GM06990 (cell line): ENCODE data around the gene FBN2.

Experiments
- DNase-seq: peaks from one replicate; pipeline ENCODE4 v3.0.0-alpha.2; 2011; ENCODE audit not compliant: insufficient read length; ENCODE audit errors: extremely low read depth
- H3K27me3 ChIP-seq: replicated peaks from 2 replicates; pipeline ENCODE4 v1.6.0; 2011; ENCODE audit warnings: low read length; ENCODE audit not compliant: control insufficient read depth, insufficient read depth
- H3K36me3 ChIP-seq: 2 replicates; pipeline ENCODE4 v1.5.1; 2011; ENCODE audit warnings: low read length; ENCODE audit not compliant: control insufficient read depth, insufficient read depth
- H3K4me3 ChIP-seq: replicated peaks from 2 replicates; pipeline ENCODE4 v1.5.1; 2011; ENCODE audit warnings: low read depth, mild to moderate bottlenecking, control low read depth, low read length
- CTCF ChIP-seq: IDR thresholded peaks from 2 replicates; pipeline ENCODE4 v1.5.1; 2011; ENCODE audit warnings: low read length, control low read depth, mild to moderate bottlenecking, inconsistent platforms; ENCODE audit not compliant: insufficient read depth, poor library complexity, severe bottlenecking

FBN2 gene

GRCh38 chr5:128271859-128272464 is 266.1 kb downstream of the FBN2 start:
- Histone ChIP-seq H3K36me3 (no peaks in the 10 kb centered on the region; the same call in 1 of the 2 replicates), H3K4me3 (no peak overlapping the region), H3K27me3 (no peaks in the 10 kb centered on the region)
- no peak for DNase-seq
- no peak for TF ChIP-seq CTCF

- no peak for DNase-seq
- Histone ChIP-seq H3K4me3 (no peak overlapping the region), H3K27me3 (no peaks in the 10 kb centered on the region), H3K36me3 (no peaks in the 10 kb centered on the region)
- TF ChIP-seq CTCF: no peak
These were observed 267.0 kb downstream of the FBN2 start for GRCh38 chr5:128271071-128271470.

GRCh38 chr5:128264564-128265360 is 273.3 kb downstream of the FBN2 start:
- no peaks in the 10 kb centered on the region for H3K27me3 ChIP-seq
- no peak for TF ChIP-seq CTCF
- no peaks in the 10 kb centered on the region for H3K36me3 ChIP-seq
- H3K4me3 ChIP-seq: no peak overlapping the region
- DNase-seq: no peak

GRCh38 chr5:128263357-128263756 is 274.7 kb downstream of the FBN2 start:
- Histone ChIP-seq H3K27me3 (no peaks in the 10 kb centered on the region), H3K4me3 (no peak overlapping the region), H3K36me3 (no peaks in the 10 kb centered on the region)
- no peak for TF ChIP-seq CTCF
- no peak for DNase-seq

- TF ChIP-seq CTCF: no peak
- Histone ChIP-seq H3K36me3 (no peaks in the 10 kb centered on the region), H3K27me3 (no peaks in the 10 kb centered on the region), H3K4me3 (no peak overlapping the region)
- DNase-seq: no peak
These were observed 275.1 kb downstream of the FBN2 start for GRCh38 chr5:128262911-128263310.
